A673 (cell line): ENCODE measurements around the gene SOX6.

Experiments used
- EZH2 ChIP-seq: fragments of 200-600 bp; sonication (generic); IDR thresholded peaks from 2 replicates; pipeline ENCODE4 v1.6.1; 2017; ENCODE audit warnings: borderline replicate concordance, low read depth, mild to moderate bottlenecking, mixed read lengths, antibody characterized with exemption, low read length; ENCODE audit not compliant: poor library complexity, severe bottlenecking
- TF ChIP-seq, protein P1 (sequence below): fragments of 300-800, 200-600 bp; sonication (generic); conservative IDR thresholded peaks from 2 replicates; pipeline ENCODE4 v1.5.1; 2017; ENCODE audit warnings: low read depth, mild to moderate bottlenecking, antibody characterized with exemption, low read length, moderate library complexity, mixed read lengths

DNA sequence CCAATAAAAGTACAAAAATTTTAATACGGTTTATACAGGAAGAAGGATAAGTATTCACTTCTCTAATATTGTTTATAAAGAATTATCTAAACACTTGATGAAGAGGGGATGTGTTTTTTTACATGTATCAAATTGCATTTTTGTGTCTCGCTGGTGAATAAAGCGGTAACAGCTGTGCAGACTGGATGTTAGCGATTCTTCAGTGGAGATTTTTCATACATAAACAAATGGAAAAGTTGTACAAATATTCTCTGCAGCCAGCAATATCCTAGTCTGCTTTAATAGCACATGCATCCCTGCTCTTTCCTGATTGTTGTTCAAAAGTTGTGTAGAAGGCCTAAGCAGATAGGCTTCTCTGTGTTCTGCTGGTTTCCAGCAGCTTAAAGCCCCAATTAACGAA is 369.3 kb downstream of the SOX6 start:
- TF ChIP-seq, protein P1, sequence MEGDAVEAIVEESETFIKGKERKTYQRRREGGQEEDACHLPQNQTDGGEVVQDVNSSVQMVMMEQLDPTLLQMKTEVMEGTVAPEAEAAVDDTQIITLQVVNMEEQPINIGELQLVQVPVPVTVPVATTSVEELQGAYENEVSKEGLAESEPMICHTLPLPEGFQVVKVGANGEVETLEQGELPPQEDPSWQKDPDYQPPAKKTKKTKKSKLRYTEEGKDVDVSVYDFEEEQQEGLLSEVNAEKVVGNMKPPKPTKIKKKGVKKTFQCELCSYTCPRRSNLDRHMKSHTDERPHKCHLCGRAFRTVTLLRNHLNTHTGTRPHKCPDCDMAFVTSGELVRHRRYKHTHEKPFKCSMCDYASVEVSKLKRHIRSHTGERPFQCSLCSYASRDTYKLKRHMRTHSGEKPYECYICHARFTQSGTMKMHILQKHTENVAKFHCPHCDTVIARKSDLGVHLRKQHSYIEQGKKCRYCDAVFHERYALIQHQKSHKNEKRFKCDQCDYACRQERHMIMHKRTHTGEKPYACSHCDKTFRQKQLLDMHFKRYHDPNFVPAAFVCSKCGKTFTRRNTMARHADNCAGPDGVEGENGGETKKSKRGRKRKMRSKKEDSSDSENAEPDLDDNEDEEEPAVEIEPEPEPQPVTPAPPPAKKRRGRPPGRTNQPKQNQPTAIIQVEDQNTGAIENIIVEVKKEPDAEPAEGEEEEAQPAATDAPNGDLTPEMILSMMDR = no peak
- TF ChIP-seq EZH2 = no peak
